ENCODE data around the gene DOK6.

Gene DOK6

GRCh38 chr18:69567813-69568488 lies 167.3 kb downstream of the DOK6 start:
- Histone ChIP-seq H3K9me3 (ENCODE audit: control insufficient read depth, low read length) (peaks cover 24% of the 10 kb centered on the region), H3K4me3 (ENCODE audit: insufficient read depth in 1 of 2, low read depth in 1 of 2, low read length in 2 of 2) (no peak overlapping the region), H2AK5ac (ENCODE audit: low read length, severe bottlenecking) (no peak overlapping the region), H2AFZ (ENCODE audit: low read depth, low read length) (no peak overlapping the region), H3K27ac (ENCODE audit: low read length, poor library complexity, severe bottlenecking) (no peak overlapping the region), H3K18ac (ENCODE audit: low read depth in 1 of 2, low read length in 2 of 2) (no peak overlapping the region), H3K4me1 (ENCODE audit: control insufficient read depth, insufficient read depth, low read depth, low read length) (no peaks in the 10 kb centered on the region), H3K14ac (ENCODE audit: low read length in 2 of 2) (no peak overlapping the region), H2BK15ac (ENCODE audit: low read depth, poor library complexity, severe bottlenecking) (no peak overlapping the region), H3K23ac (ENCODE audit: low read length in 2 of 2) (no peak overlapping the region), H3K36me3 (ENCODE audit: control insufficient read depth in 1 of 2, insufficient read depth in 2 of 2, low read depth in 1 of 2, low read length in 2 of 2) (no peaks in the 10 kb centered on the region), H2BK12ac (ENCODE audit: low read length in 2 of 2) (peak overlapping the region in 1 of 2 experiments; percentile 4), H3K27me3 (ENCODE audit: control insufficient read depth in 1 of 2, insufficient read depth in 1 of 2, low read length in 2 of 2) (no peaks in the 10 kb centered on the region), H3K4me2 (ENCODE audit: low read length, poor library complexity, severe bottlenecking) (no peak overlapping the region), H3K9ac (ENCODE audit: low read length) (no peak overlapping the region), H2BK120ac (ENCODE audit: low read depth, low read length) (no peak overlapping the region), H4K91ac (ENCODE audit: low read length) (no peak overlapping the region), H4K8ac (ENCODE audit: low read length) (no peak overlapping the region), H2BK5ac (ENCODE audit: low read depth, low read length, poor library complexity, severe bottlenecking) (no peak overlapping the region), H3K79me1 (replicated peaks; ENCODE audit: low read length, poor library complexity, severe bottlenecking) (no peaks in the 10 kb centered on the region), H3K4ac (ENCODE audit: low read depth in 1 of 2, low read length in 2 of 2) (no peak overlapping the region)
- no peak for DNase-seq
- 82% methylated on average over 8 of the region's 10 CpGs for WGBS

DNA sequence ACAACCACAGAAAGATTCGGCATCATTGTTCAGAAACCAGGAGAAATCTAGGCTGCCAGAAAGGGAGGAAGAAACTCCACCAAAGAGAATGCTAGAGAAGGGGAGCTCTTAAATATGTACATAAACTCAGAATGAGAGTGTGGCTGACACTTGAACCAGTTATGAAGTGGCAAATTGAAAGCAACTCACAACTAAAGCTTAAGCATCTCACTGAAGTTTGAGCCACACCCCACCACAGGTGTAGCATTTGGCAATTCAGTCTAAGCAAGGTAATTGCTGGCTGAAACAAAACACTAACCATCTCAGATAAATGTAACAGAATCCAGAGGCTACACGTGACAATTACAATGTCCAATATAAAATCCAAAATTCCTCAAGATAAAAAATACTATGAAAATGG lies 168.4 kb downstream of the DOK6 start:
- no peak for DNase-seq
- Histone ChIP-seq H3K27me3 (ENCODE audit: control insufficient read depth in 1 of 2, insufficient read depth in 1 of 2, low read length in 2 of 2) (no peaks in the 10 kb centered on the region), H3K23ac (ENCODE audit: low read length in 2 of 2) (no peak overlapping the region), H3K4me1 (ENCODE audit: control insufficient read depth, insufficient read depth, low read depth, low read length) (no peaks in the 10 kb centered on the region), H4K91ac (ENCODE audit: low read length) (no peak overlapping the region), H3K27ac (ENCODE audit: low read length, poor library complexity, severe bottlenecking) (no peak overlapping the region), H2BK12ac (ENCODE audit: low read length in 2 of 2) (no peak overlapping the region), H3K9me3 (ENCODE audit: control insufficient read depth, low read length) (peaks cover 24% of the 10 kb centered on the region), H3K36me3 (ENCODE audit: control insufficient read depth in 1 of 2, insufficient read depth in 2 of 2, low read depth in 1 of 2, low read length in 2 of 2) (no peaks in the 10 kb centered on the region), H3K9ac (ENCODE audit: low read length) (no peak overlapping the region), H2BK5ac (ENCODE audit: low read depth, low read length, poor library complexity, severe bottlenecking) (no peak overlapping the region), H3K18ac (ENCODE audit: low read depth in 1 of 2, low read length in 2 of 2) (no peak overlapping the region), H4K8ac (ENCODE audit: low read length) (no peak overlapping the region), H3K79me1 (replicated peaks; ENCODE audit: low read length, poor library complexity, severe bottlenecking) (no peaks in the 10 kb centered on the region), H3K4ac (ENCODE audit: low read depth in 1 of 2, low read length in 2 of 2) (no peak overlapping the region), H3K4me2 (ENCODE audit: low read length, poor library complexity, severe bottlenecking) (peak overlapping the region; percentile 29), H3K4me3 (ENCODE audit: insufficient read depth in 1 of 2, low read depth in 1 of 2, low read length in 2 of 2) (no peak overlapping the region), H2AFZ (ENCODE audit: low read depth, low read length) (no peak overlapping the region), H3K14ac (ENCODE audit: low read length in 2 of 2) (no peak overlapping the region), H2AK5ac (ENCODE audit: low read length, severe bottlenecking) (no peak overlapping the region), H2BK15ac (ENCODE audit: low read depth, poor library complexity, severe bottlenecking) (no peak overlapping the region), H2BK120ac (ENCODE audit: low read depth, low read length) (no peak overlapping the region)
- 80% methylated on average over 1 of the region's 2 CpGs for WGBS

GRCh38 chr18:69574401-69574800 lies 173.7 kb downstream of the DOK6 start:
- no peak overlapping the region for H2BK15ac ChIP-seq (ENCODE audit: low read depth, poor library complexity, severe bottlenecking)
- H2AK5ac ChIP-seq (ENCODE audit: low read length, severe bottlenecking), result no peak overlapping the region
- H3K9me3 ChIP-seq (ENCODE audit: control insufficient read depth, low read length), result peaks cover 7% of the 10 kb centered on the region
- no peak overlapping the region for H4K91ac ChIP-seq (ENCODE audit: low read length)
- no peak overlapping the region for H4K8ac ChIP-seq (ENCODE audit: low read length)
- H3K4me1 ChIP-seq (ENCODE audit: control insufficient read depth, insufficient read depth, low read depth, low read length), result no peaks in the 10 kb centered on the region
- no peak overlapping the region for H3K4me2 ChIP-seq (ENCODE audit: low read length, poor library complexity, severe bottlenecking)
- no peak overlapping the region for H3K23ac ChIP-seq (ENCODE audit: low read length in 2 of 2)
- H3K27ac ChIP-seq (ENCODE audit: low read length, poor library complexity, severe bottlenecking), result no peak overlapping the region
- H3K27me3 ChIP-seq (ENCODE audit: control insufficient read depth in 1 of 2, insufficient read depth in 1 of 2, low read length in 2 of 2), result no peaks in the 10 kb centered on the region
- H3K9ac ChIP-seq (ENCODE audit: low read length), result no peak overlapping the region
- no peak overlapping the region for H3K18ac ChIP-seq (ENCODE audit: low read depth in 1 of 2, low read length in 2 of 2)
- H2BK5ac ChIP-seq (ENCODE audit: low read depth, low read length, poor library complexity, severe bottlenecking), result no peak overlapping the region
- WGBS, result 88% methylated on average over 2 of the region's 2 CpGs
- H3K36me3 ChIP-seq (ENCODE audit: control insufficient read depth in 1 of 2, insufficient read depth in 2 of 2, low read depth in 1 of 2, low read length in 2 of 2), result no peaks in the 10 kb centered on the region
- no peak overlapping the region for H3K14ac ChIP-seq (ENCODE audit: low read length in 2 of 2)
- H2AFZ ChIP-seq (ENCODE audit: low read depth, low read length), result no peak overlapping the region
- no peak overlapping the region for H3K4ac ChIP-seq (ENCODE audit: low read depth in 1 of 2, low read length in 2 of 2)
- H2BK120ac ChIP-seq (ENCODE audit: low read depth, low read length), result no peak overlapping the region
- no peak for DNase-seq
- H3K79me1 ChIP-seq (replicated peaks; ENCODE audit: low read length, poor library complexity, severe bottlenecking), result no peaks in the 10 kb centered on the region
- no peak overlapping the region for H2BK12ac ChIP-seq (ENCODE audit: low read length in 2 of 2)
- no peak overlapping the region for H3K4me3 ChIP-seq (ENCODE audit: insufficient read depth in 1 of 2, low read depth in 1 of 2, low read length in 2 of 2)

GRCh38 chr18:69580107-69580506 lies 179.4 kb downstream of the DOK6 start:
- WGBS, result 70% methylated on average over 3 of the region's 3 CpGs
- no peak overlapping the region for H3K4me3 ChIP-seq (ENCODE audit: insufficient read depth in 1 of 2, low read depth in 1 of 2, low read length in 2 of 2)

More at GRCh38 chr18:69580107-69580506, 179.4 kb downstream of the DOK6 start:
- Histone ChIP-seq H3K27me3 (ENCODE audit: control insufficient read depth in 1 of 2, insufficient read depth in 1 of 2, low read length in 2 of 2) (no peaks in the 10 kb centered on the region), H2BK5ac (ENCODE audit: low read depth, low read length, poor library complexity, severe bottlenecking) (no peak overlapping the region), H3K4me2 (ENCODE audit: low read length, poor library complexity, severe bottlenecking) (no peak overlapping the region), H3K4ac (ENCODE audit: low read depth in 1 of 2, low read length in 2 of 2) (no peak overlapping the region), H3K9ac (ENCODE audit: low read length) (no peak overlapping the region), H2BK12ac (ENCODE audit: low read length in 2 of 2) (no peak overlapping the region), H3K79me1 (replicated peaks; ENCODE audit: low read length, poor library complexity, severe bottlenecking) (no peaks in the 10 kb centered on the region), H3K4me1 (ENCODE audit: control insufficient read depth, insufficient read depth, low read depth, low read length) (peaks cover 1% of the 10 kb centered on the region), H3K27ac (ENCODE audit: low read length, poor library complexity, severe bottlenecking) (no peak overlapping the region), H3K18ac (ENCODE audit: low read depth in 1 of 2, low read length in 2 of 2) (no peak overlapping the region), H4K8ac (ENCODE audit: low read length) (no peak overlapping the region), H3K9me3 (ENCODE audit: control insufficient read depth, low read length) (no peaks in the 10 kb centered on the region), H2AK5ac (ENCODE audit: low read length, severe bottlenecking) (no peak overlapping the region), H2BK15ac (ENCODE audit: low read depth, poor library complexity, severe bottlenecking) (no peak overlapping the region), H3K14ac (ENCODE audit: low read length in 2 of 2) (peak overlapping the region in 1 of 2 experiments; percentile 53), H3K36me3 (ENCODE audit: control insufficient read depth in 1 of 2, insufficient read depth in 2 of 2, low read depth in 1 of 2, low read length in 2 of 2) (no peaks in the 10 kb centered on the region), H2BK120ac (ENCODE audit: low read depth, low read length) (no peak overlapping the region), H4K91ac (ENCODE audit: low read length) (no peak overlapping the region), H2AFZ (ENCODE audit: low read depth, low read length) (no peak overlapping the region), H3K23ac (ENCODE audit: low read length in 2 of 2) (no peak overlapping the region)
- peak; percentile 32 for DNase-seq
